ENCODE results near the gene RNF126. TPM values are rescaled to one million over a fixed set of nuclear protein-coding genes. Genes with fewer than 3 reads are reported as not detected.
"Not testable (repeated sequence)": the region's sequence is repeated elsewhere in the genome, so short reads cannot be mapped to it uniquely, and the experiment has no call there.

RNF126 gene
- total and polyA plus RNA-seq, 7 donors = 25.2 to 72.1 (median 51.6) TPM

GRCh38 chr19:633786-634639 is 29.0 kb downstream of the RNF126 start:
- Histone ChIP-seq H3K4me1 (peaks cover 19% of the 10 kb centered on the region), H3K9me3 (no peaks in the 10 kb centered on the region), H3K4me3 (peak overlapping the region; percentile 96), H3K27ac (peak overlapping the region; percentile 86), H3K27me3 (ENCODE audit: insufficient read depth in 3 of 3, low read length in 2 of 3) (no peaks in the 10 kb centered on the region), H3K36me3 (ENCODE audit: insufficient read depth in 1 of 2, low read depth in 1 of 2) (peaks cover 0 to 21% of the 10 kb centered on the region in 2 donors)
- DNase-seq = no peak
- WGBS, 3 donors = 21 to 25% (median 22%) methylated on average over 32 of the region's 32 CpGs
- TF ChIP-seq, protein P1, sequence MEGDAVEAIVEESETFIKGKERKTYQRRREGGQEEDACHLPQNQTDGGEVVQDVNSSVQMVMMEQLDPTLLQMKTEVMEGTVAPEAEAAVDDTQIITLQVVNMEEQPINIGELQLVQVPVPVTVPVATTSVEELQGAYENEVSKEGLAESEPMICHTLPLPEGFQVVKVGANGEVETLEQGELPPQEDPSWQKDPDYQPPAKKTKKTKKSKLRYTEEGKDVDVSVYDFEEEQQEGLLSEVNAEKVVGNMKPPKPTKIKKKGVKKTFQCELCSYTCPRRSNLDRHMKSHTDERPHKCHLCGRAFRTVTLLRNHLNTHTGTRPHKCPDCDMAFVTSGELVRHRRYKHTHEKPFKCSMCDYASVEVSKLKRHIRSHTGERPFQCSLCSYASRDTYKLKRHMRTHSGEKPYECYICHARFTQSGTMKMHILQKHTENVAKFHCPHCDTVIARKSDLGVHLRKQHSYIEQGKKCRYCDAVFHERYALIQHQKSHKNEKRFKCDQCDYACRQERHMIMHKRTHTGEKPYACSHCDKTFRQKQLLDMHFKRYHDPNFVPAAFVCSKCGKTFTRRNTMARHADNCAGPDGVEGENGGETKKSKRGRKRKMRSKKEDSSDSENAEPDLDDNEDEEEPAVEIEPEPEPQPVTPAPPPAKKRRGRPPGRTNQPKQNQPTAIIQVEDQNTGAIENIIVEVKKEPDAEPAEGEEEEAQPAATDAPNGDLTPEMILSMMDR (IDR thresholded peaks at IDR 0.05) = no peak
- intact Hi-C loops (cut with DNase I) = loop anchor here in 1 of 2 donors (5.0 kb wide), 1 partner anchor 57 kb away; no protein-coding TSS in a partner anchor
- ATAC-seq = peak in 1 of 4 donors; percentile 3

DNA sequence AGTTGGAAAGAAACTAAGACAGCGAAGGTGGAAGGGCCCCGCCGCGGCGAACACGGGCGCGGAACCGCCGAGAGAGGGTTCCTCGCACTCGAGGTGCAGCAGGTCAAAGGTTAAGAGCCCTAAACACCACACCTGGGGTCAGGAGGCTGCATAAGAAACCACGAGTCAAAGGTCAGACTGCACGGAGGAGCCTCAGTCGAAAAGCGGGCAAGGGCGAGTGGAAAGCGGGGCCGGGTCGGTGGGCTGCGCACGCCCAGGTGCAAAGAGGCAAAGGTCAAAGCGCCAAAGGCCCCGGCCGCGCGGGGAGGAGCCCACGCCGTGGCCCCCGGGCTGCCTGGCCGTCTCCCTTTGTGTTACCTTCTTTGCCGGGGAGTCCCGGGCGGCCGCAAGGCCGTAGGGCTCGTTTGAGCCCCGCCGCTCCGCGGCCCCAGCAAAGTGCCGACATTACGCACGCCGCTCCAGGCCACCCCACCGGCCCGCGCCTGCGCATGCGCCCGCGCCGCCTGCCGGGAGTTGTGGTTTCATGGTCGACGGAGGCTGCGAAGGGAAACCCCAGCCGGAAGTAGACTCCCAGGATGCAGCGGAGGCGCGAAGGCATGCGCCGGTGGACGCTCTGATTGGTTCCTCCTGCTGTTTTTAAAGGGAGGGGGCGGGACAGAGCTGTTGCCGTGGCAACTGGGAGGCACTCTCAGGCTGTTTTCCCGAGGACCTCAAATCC is 29.8 kb downstream of the RNF126 start, which contains the start of gene POLRMT:
Gene POLRMT (minus strand): TSS at position 470 of the 718 bp plus-strand sequence. CDS start 25 bp downstream, at position 445.
- WGBS, 3 donors = 0 to 1% (median 0%) methylated on average over 54 to 67 of the region's 67 CpGs
- peak within 1 kb of the TSS; percentile 86 for H3K27ac ChIP-seq
- intact Hi-C loops (cut with DNase I) = loop anchor here in 1 of 2 donors (5.0 kb wide), 1 partner anchor 56 kb away; no protein-coding TSS in a partner anchor
- peak; percentile 98 to 99 (median 99) for ATAC-seq
- H3K36me3 ChIP-seq (ENCODE audit: insufficient read depth in 1 of 2, low read depth in 1 of 2) = peaks cover 0 to 29% of the 10 kb centered on the region in 2 donors
- TF ChIP-seq, protein P1 (IDR thresholded peaks at IDR 0.05) = no peak
- peak within 1 kb of the TSS; percentile 96 for H3K4me3 ChIP-seq
- no peaks in the 10 kb centered on the region for H3K9me3 ChIP-seq
- DNase-seq = peak; percentile 99
- no peaks in the 10 kb centered on the region for H3K27me3 ChIP-seq (ENCODE audit: insufficient read depth in 3 of 3, low read length in 2 of 3)
- peaks cover 14% of the 10 kb centered on the region for H3K4me1 ChIP-seq

DNA sequence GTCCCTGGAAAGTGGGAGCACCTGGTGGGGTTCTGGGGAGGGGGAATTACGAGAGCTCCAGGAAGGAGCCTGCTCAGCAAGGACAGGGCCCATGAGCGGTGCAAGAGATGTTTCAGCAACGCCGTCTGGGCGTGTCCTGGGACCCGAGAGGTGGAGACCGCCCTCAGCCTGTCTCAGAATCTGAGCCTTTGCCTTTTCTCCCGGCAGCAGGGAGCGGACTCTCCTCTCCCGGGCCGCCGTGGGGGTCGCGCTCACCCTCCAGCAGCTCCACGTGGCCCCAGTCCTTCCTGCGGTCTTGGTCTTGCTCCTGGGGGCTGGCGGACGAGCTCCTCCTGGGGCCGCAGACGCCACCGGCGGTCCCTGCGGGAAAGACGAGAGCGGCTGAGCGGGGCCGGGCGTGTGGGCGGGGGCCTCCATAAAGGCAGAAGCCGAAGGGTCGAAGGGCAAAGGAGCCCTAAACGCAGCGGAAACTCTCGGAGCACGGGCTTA is 30.4 kb downstream of the RNF126 start:
- TF ChIP-seq, protein P1 (IDR thresholded peaks at IDR 0.05) = no peak
- H3K27me3 ChIP-seq (ENCODE audit: insufficient read depth in 3 of 3, low read length in 2 of 3) = no peaks in the 10 kb centered on the region

DNA sequence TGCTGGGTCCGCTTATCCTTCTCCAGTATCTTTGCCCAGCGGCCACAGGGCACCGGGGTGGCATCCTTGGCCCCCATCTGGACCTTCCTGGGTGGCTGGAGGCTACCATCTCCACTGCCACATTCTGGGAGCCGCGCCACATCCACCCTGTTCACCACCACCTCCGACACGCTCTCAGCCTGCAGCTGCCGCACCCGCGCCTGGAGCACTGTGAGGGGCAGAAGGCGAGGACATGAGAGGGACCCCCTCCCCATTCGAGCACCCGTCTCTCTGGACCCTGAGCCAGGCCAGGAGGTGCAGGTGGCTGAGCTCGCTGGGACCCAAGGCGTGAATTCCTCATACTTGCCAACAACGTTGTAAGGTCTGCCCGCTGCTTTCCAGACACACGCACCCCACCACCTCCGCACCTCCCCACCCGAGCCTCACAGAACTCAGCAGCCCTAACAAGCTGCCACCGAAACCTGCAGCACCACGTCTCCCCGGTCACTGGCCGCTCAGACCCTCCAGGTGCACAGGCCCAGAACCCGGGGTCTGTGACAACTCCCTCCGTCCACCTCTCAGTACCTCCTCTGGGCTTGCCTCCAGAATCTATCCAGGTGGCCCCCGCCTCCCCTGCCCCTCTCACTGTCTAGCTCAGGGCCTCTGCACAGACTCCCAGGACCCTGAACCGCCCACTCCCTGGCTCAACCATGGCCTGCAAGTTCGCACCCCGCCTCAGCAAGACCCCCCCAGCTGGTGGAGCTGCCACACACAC is 32.9 kb downstream of the RNF126 start:
- Histone ChIP-seq H3K9me3 (no peaks in the 10 kb centered on the region), H3K27me3 (ENCODE audit: insufficient read depth in 3 of 3, low read length in 2 of 3) (no peaks in the 10 kb centered on the region), H3K27ac (no peak overlapping the region), H3K4me1 (peaks cover 14% of the 10 kb centered on the region), H3K4me3 (no peak overlapping the region), H3K36me3 (ENCODE audit: insufficient read depth in 1 of 2, low read depth in 1 of 2) (peaks cover 0 to 55% of the 10 kb centered on the region in 2 donors)
- DNase-seq (no peak), ATAC-seq (no peak)
- TF ChIP-seq, protein P1 (IDR thresholded peaks at IDR 0.05) = no peak
- intact Hi-C loops (cut with DNase I) = loop anchor here (5.0 kb wide), 2 partner anchors 38 to 53 kb away; no protein-coding TSS in a partner anchor
- WGBS, 3 donors = 83 to 91% (median 86%) methylated on average over 29 to 30 of the region's 30 CpGs

More for the DNA sequence above, 30.4 kb downstream of the RNF126 start:
- no peak for DNase-seq
- intact Hi-C loops (cut with DNase I) = loop anchor here in 1 of 2 donors (5.0 kb wide), 1 partner anchor 55 kb away; no protein-coding TSS in a partner anchor
- ATAC-seq = peak in 2 of 4 donors; percentile 6 to 12
- Histone ChIP-seq H3K36me3 (ENCODE audit: insufficient read depth in 1 of 2, low read depth in 1 of 2) (peaks cover 0 to 35% of the 10 kb centered on the region in 2 donors), H3K9me3 (no peaks in the 10 kb centered on the region), H3K27ac (peak overlapping the region; percentile 86), H3K4me3 (peak overlapping the region; percentile 96), H3K4me1 (peaks cover 14% of the 10 kb centered on the region)
- 3 to 5% (median 4%) methylated on average over 32 to 35 of the region's 35 CpGs for WGBS, 3 donors

- intact Hi-C loops (cut with DNase I) = loop anchor here (5.0 kb wide), 2 partner anchors 37 to 52 kb away; no protein-coding TSS in a partner anchor
- H3K36me3 ChIP-seq (ENCODE audit: insufficient read depth in 1 of 2, low read depth in 1 of 2) = peaks cover 0 to 61% of the 10 kb centered on the region in 2 donors
These were observed 33.5 kb downstream of the RNF126 start for GRCh38 chr19:629515-629914.

More at GRCh38 chr19:629515-629914, 33.5 kb downstream of the RNF126 start:
- H3K9me3 ChIP-seq; ATAC-seq; H3K4me3 ChIP-seq; H3K27ac ChIP-seq; DNase-seq; H3K27me3 ChIP-seq (ENCODE audit: insufficient read depth in 3 of 3, low read length in 2 of 3): not testable (repeated sequence)
- H3K4me1 ChIP-seq = peaks cover 14% of the 10 kb centered on the region
- WGBS, 3 donors = 63 to 68% (median 66%) methylated on average over 18 to 25 of the region's 25 CpGs
